Ectodermal cell (in vitro differentiated cells): ENCODE results near the gene SNX15.
A peak's percentile ranks its signal among the peaks of the same experiment; 100 is the strongest.

Source experiments
- H3K27ac ChIP-seq: 2 replicates; pipeline ENCODE4 v1.7.0; 2013; ENCODE audit warnings: mild to moderate bottlenecking, low read depth, low read length; ENCODE audit not compliant: insufficient read depth, poor library complexity, severe bottlenecking
- H3K27me3 ChIP-seq: 2 replicates; pipeline ENCODE4 v1.7.0; 2013; ENCODE audit warnings: mild to moderate bottlenecking, low read length; ENCODE audit not compliant: insufficient read depth, control insufficient read depth, poor library complexity, severe bottlenecking
- H3K36me3 ChIP-seq: one replicate; pipeline ENCODE4 v1.7.0; 2013; ENCODE audit warnings: low read length; ENCODE audit not compliant: control insufficient read depth, insufficient read depth
- H3K4me1 ChIP-seq: one replicate; pipeline ENCODE4 v1.7.0; 2013; ENCODE audit warnings: low read length; ENCODE audit not compliant: control insufficient read depth, insufficient read depth
- H3K4me3 ChIP-seq: 2 replicates; pipeline ENCODE4 v1.7.0; 2013; ENCODE audit warnings: low read depth, low read length, control low read depth; ENCODE audit not compliant: insufficient read depth
- H3K9me3 ChIP-seq: 2 replicates; pipeline ENCODE4 v1.7.0; 2013; ENCODE audit warnings: mild to moderate bottlenecking, low read length, moderate library complexity; ENCODE audit not compliant: control insufficient read depth
- WGBS, 2 experiments: methylation state at CpG; one replicate each; pipeline ENCODE4 v1.1.7; 2013; ENCODE audit warnings: missing lambda C conversion rate in 2 of 2; 5-methylcytosine and 5-hydroxymethylcytosine counted together

Gene SNX15

GRCh38 chr11:65083134-65083833 lies 56.0 kb downstream of the SNX15 start:
- Histone ChIP-seq H3K4me3 (peak overlapping the region; percentile 93), H3K9me3 (no peaks in the 10 kb centered on the region), H3K4me1 (peaks cover 9% of the 10 kb centered on the region), H3K27me3 (no peaks in the 10 kb centered on the region), H3K36me3 (peaks cover 30% of the 10 kb centered on the region), H3K27ac (peak overlapping the region; percentile 87)
- WGBS, 2 experiments = 5% methylated on average over 13 of the region's 13 CpGs

GRCh38 chr11:65083834-65084597 lies 56.8 kb downstream of the SNX15 start, which contains the start of the genes CDCA5 and ZFPL1:
TSS of gene CDCA5 (minus strand) at chr11:65084040. CDS start at chr11:65083978, 62 bp downstream.
TSS of gene ZFPL1 (plus strand) at chr11:65084222. CDS start at chr11:65084699, 477 bp downstream.
- WGBS, 2 experiments = 0% methylated on average over 79 of the region's 79 CpGs
- Histone ChIP-seq H3K27me3 (no peaks in the 10 kb centered on the region), H3K4me3 (peak within 1 kb of the TSS; percentile 93), H3K9me3 (no peaks in the 10 kb centered on the region), H3K27ac (peak within 1 kb of the TSS; percentile 87), H3K36me3 (peaks cover 25% of the 10 kb centered on the region), H3K4me1 (peaks cover 9% of the 10 kb centered on the region)

- peak overlapping the region; percentile 87 for H3K27ac ChIP-seq
- WGBS, 2 experiments = 57 to 59% methylated on average over 23 of the region's 23 CpGs
- no peaks in the 10 kb centered on the region for H3K27me3 ChIP-seq
- H3K4me3 ChIP-seq = peak overlapping the region; percentile 93
- peaks cover 23% of the 10 kb centered on the region for H3K36me3 ChIP-seq
- H3K9me3 ChIP-seq = no peaks in the 10 kb centered on the region
- H3K4me1 ChIP-seq = peaks cover 9% of the 10 kb centered on the region
Measured at GRCh38 chr11:65084598-65085375, 57.5 kb downstream of the SNX15 start.

DNA sequence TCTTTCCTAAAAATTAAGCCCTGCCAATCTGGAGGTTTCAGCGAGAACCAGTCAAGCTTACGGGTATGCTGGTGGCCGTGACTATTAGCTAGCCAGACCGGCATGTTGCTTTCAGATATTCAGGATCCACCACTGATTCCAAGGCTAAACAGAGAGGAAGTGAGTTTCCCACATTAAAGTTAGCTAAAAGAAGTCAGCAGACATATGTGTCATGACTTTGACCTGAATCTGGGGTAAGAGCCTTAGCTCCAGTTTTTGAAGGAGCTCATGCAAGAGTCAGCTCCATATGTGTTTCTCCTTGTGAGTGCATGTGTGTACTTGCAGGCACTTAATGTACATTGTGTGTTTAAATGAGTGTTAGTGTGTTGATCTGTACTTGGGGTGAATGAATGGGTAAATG lies 58.2 kb downstream of the SNX15 start:
- no peak overlapping the region for H3K27ac ChIP-seq
- H3K4me3 ChIP-seq = no peak overlapping the region
- H3K4me1 ChIP-seq = peaks cover 9% of the 10 kb centered on the region
- H3K36me3 ChIP-seq = peaks cover 21% of the 10 kb centered on the region
- no peaks in the 10 kb centered on the region for H3K27me3 ChIP-seq
- no peaks in the 10 kb centered on the region for H3K9me3 ChIP-seq
- WGBS, 2 experiments = 95 to 96% methylated on average over 4 of the region's 4 CpGs

- peaks cover 15% of the 10 kb centered on the region for H3K36me3 ChIP-seq
- WGBS, 2 experiments = 93 to 96% methylated on average over 9 of the region's 9 CpGs
Measured at GRCh38 chr11:65086809-65087208, 59.6 kb downstream of the SNX15 start.

GRCh38 chr11:65087216-65087615 lies 60.0 kb downstream of the SNX15 start:
- Histone ChIP-seq H3K36me3 (peaks cover 12% of the 10 kb centered on the region), H3K4me3 (no peak overlapping the region), H3K27ac (no peak overlapping the region), H3K9me3 (no peaks in the 10 kb centered on the region), H3K4me1 (peaks cover 9% of the 10 kb centered on the region), H3K27me3 (no peaks in the 10 kb centered on the region)
- 95 to 97% methylated on average over 11 of the region's 11 CpGs for WGBS, 2 experiments

More at GRCh38 chr11:65086809-65087208, 59.6 kb downstream of the SNX15 start:
- Histone ChIP-seq H3K27ac (no peak overlapping the region), H3K27me3 (no peaks in the 10 kb centered on the region), H3K4me3 (no peak overlapping the region), H3K9me3 (no peaks in the 10 kb centered on the region), H3K4me1 (peaks cover 9% of the 10 kb centered on the region)

- no peak overlapping the region for H3K27ac ChIP-seq
- peaks cover 12% of the 10 kb centered on the region for H3K36me3 ChIP-seq
- no peak overlapping the region for H3K4me3 ChIP-seq
- H3K9me3 ChIP-seq = no peaks in the 10 kb centered on the region
- peaks cover 6% of the 10 kb centered on the region for H3K4me1 ChIP-seq
- H3K27me3 ChIP-seq = no peaks in the 10 kb centered on the region
- WGBS, 2 experiments = 94 to 95% methylated on average over 15 of the region's 15 CpGs
Measured at GRCh38 chr11:65087827-65088226, 60.6 kb downstream of the SNX15 start.

GRCh38 chr11:65089621-65090020 lies 62.4 kb downstream of the SNX15 start:
- no peaks in the 10 kb centered on the region for H3K4me1 ChIP-seq
- H3K27me3 ChIP-seq = no peaks in the 10 kb centered on the region
- H3K36me3 ChIP-seq = peaks cover 12% of the 10 kb centered on the region
- no peak overlapping the region for H3K4me3 ChIP-seq
- H3K27ac ChIP-seq = no peak overlapping the region
- no peaks in the 10 kb centered on the region for H3K9me3 ChIP-seq
- 94 to 97% methylated on average over 4 of the region's 4 CpGs for WGBS, 2 experiments
